Activated naive CD4-positive, alpha-beta T cell treated with anti-CD3 and anti-CD28 coated beads, Interleukin-2, amount 50 U/mL, for 72 hours (primary cell): ENCODE data around the gene CRHR1. TPM values are rescaled to one million over a fixed set of nuclear protein-coding genes. Genes with fewer than 3 reads are reported as not detected.

Experiments used
- ATAC-seq, 2 donors: fragments of 150-1000 bp; cut with Tn5 transposase; 2 replicates each; pipeline ENCODE4 v1.10.0; 2021; ENCODE audit warnings: mild to moderate bottlenecking in 2 of 2, moderate library complexity in 2 of 2
- DNase-seq, 2 donors: peaks; one replicate each; pipeline ENCODE4 v3.0.0; 2021 to 2022; ENCODE audit warnings: low spot score in 2 of 2
- H3K27ac Mint-ChIP-seq, 2 donors: one replicate each; pipeline ENCODE4 v1.8.0; 2022; ENCODE audit warnings: mild to moderate bottlenecking in 2 of 2, mixed read lengths in 2 of 2
- H3K36me3 Mint-ChIP-seq, 2 donors: one replicate each; pipeline ENCODE4 v1.8.0; 2022; ENCODE audit warnings: mixed read lengths in 2 of 2
- H3K9me3 Mint-ChIP-seq, 2 donors: one replicate each; pipeline ENCODE4 v1.8.0; 2022; ENCODE audit warnings: mixed read lengths in 2 of 2
- total RNA-seq, 2 donors: library from RNA; stranded (reverse); gene quantifications; one replicate each; pipeline ENCODE4 v1.2.3, GENCODE V29; 2022

Gene CRHR1
- total RNA-seq, 2 donors from 2014 or later = 0.32 TPM; not detected in 1

- DNase-seq = peak in 1 of 2 donors; percentile 74
- Mint-ChIP-seq H3K27ac (no peak overlapping the region), H3K9me3 (no peaks in the 10 kb centered on the region), H3K36me3 (no peaks in the 10 kb centered on the region)
- peak; percentile 57 to 85 for ATAC-seq
These were observed 1.1 kb upstream of the CRHR1 start for GRCh38 chr17:45782889-45783592.

GRCh38 chr17:45783593-45784292, 377 bp upstream of the CRHR1 start:
- Mint-ChIP-seq H3K36me3 (no peaks in the 10 kb centered on the region), H3K9me3 (no peaks in the 10 kb centered on the region), H3K27ac (no peak overlapping the region)
- DNase-seq (peak in 1 of 2 donors; percentile 16), ATAC-seq (peak in 1 of 2 donors; percentile 29)

- H3K36me3 Mint-ChIP-seq = no peaks in the 10 kb centered on the region
- DNase-seq = peak in 1 of 2 donors; percentile 42
- H3K9me3 Mint-ChIP-seq = no peaks in the 10 kb centered on the region
- no peak overlapping the region for H3K27ac Mint-ChIP-seq
- peak; percentile 52 to 62 for ATAC-seq
These were observed 790 bp downstream of the CRHR1 start for GRCh38 chr17:45784741-45785479.

GRCh38 chr17:45785480-45786193, 1.5 kb downstream of the CRHR1 start:
- H3K27ac Mint-ChIP-seq = no peak overlapping the region
- no peaks in the 10 kb centered on the region for H3K9me3 Mint-ChIP-seq
- H3K36me3 Mint-ChIP-seq = no peaks in the 10 kb centered on the region
- DNase-seq = no peak
- ATAC-seq = no peak

GRCh38 chr17:45786349-45786748, 2.2 kb downstream of the CRHR1 start:
- H3K36me3 Mint-ChIP-seq = no peaks in the 10 kb centered on the region
- DNase-seq (no peak), ATAC-seq (no peak)
- no peak overlapping the region for H3K27ac Mint-ChIP-seq
- no peaks in the 10 kb centered on the region for H3K9me3 Mint-ChIP-seq

- Mint-ChIP-seq H3K9me3 (no peaks in the 10 kb centered on the region), H3K27ac (no peak overlapping the region), H3K36me3 (no peaks in the 10 kb centered on the region)
- ATAC-seq (peak in 1 of 2 donors; percentile 13), DNase-seq (no peak)
These were observed 2.9 kb downstream of the CRHR1 start for GRCh38 chr17:45787044-45787443.

GRCh38 chr17:45787656-45788055, 3.5 kb downstream of the CRHR1 start:
- no peaks in the 10 kb centered on the region for H3K36me3 Mint-ChIP-seq
- no peak overlapping the region for H3K27ac Mint-ChIP-seq
- no peaks in the 10 kb centered on the region for H3K9me3 Mint-ChIP-seq
- DNase-seq (no peak), ATAC-seq (no peak)

- no peak for DNase-seq
- no peak for ATAC-seq
- Mint-ChIP-seq H3K27ac (no peak overlapping the region), H3K36me3 (no peaks in the 10 kb centered on the region), H3K9me3 (no peaks in the 10 kb centered on the region)
These were observed 3.9 kb downstream of the CRHR1 start for GRCh38 chr17:45788057-45788456.

GRCh38 chr17:45789874-45790273, 5.8 kb downstream of the CRHR1 start:
- no peak overlapping the region for H3K27ac Mint-ChIP-seq
- no peaks in the 10 kb centered on the region for H3K9me3 Mint-ChIP-seq
- no peaks in the 10 kb centered on the region for H3K36me3 Mint-ChIP-seq
- ATAC-seq (no peak), DNase-seq (no peak)

GRCh38 chr17:45790296-45790922, 6.3 kb downstream of the CRHR1 start:
- Mint-ChIP-seq H3K27ac (no peak overlapping the region), H3K9me3 (no peaks in the 10 kb centered on the region), H3K36me3 (no peaks in the 10 kb centered on the region)
- DNase-seq (no peak), ATAC-seq (no peak)

GRCh38 chr17:45791041-45791582, 7.0 kb downstream of the CRHR1 start:
- DNase-seq (no peak), ATAC-seq (no peak)
- no peaks in the 10 kb centered on the region for H3K36me3 Mint-ChIP-seq
- H3K9me3 Mint-ChIP-seq = no peaks in the 10 kb centered on the region
- H3K27ac Mint-ChIP-seq = no peak overlapping the region

- H3K9me3 Mint-ChIP-seq = no peaks in the 10 kb centered on the region
These were observed 7.8 kb downstream of the CRHR1 start for GRCh38 chr17:45791935-45792334.

GRCh38 chr17:45792437-45792836, 8.3 kb downstream of the CRHR1 start:
- Mint-ChIP-seq H3K9me3 (no peaks in the 10 kb centered on the region), H3K27ac (no peak overlapping the region), H3K36me3 (no peaks in the 10 kb centered on the region)
- DNase-seq (no peak), ATAC-seq (no peak)

More at GRCh38 chr17:45791935-45792334, 7.8 kb downstream of the CRHR1 start:
- H3K36me3 Mint-ChIP-seq = no peaks in the 10 kb centered on the region
- ATAC-seq (no peak), DNase-seq (no peak)
- no peak overlapping the region for H3K27ac Mint-ChIP-seq

GRCh38 chr17:45792995-45793755, 9.1 kb downstream of the CRHR1 start:
- H3K9me3 Mint-ChIP-seq = no peaks in the 10 kb centered on the region
- no peaks in the 10 kb centered on the region for H3K36me3 Mint-ChIP-seq
- ATAC-seq = no peak
- H3K27ac Mint-ChIP-seq = no peak overlapping the region
- DNase-seq = no peak

- Mint-ChIP-seq H3K27ac (no peak overlapping the region), H3K36me3 (no peaks in the 10 kb centered on the region), H3K9me3 (no peaks in the 10 kb centered on the region)
- ATAC-seq (no peak), DNase-seq (no peak)
These were observed 9.9 kb downstream of the CRHR1 start for GRCh38 chr17:45793999-45794540.
